GM21529 (cell line): ENCODE data around the gene CALU.
A peak's percentile ranks its signal among the peaks of the same experiment; 100 is the strongest.

Source experiments
- ATAC-seq: cut with Tn5 transposase; IDR thresholded peaks from one replicate; pipeline ENCODE4 v1.9.1; 2021; ENCODE audit not compliant: unreplicated experiment

Gene CALU

DNA sequence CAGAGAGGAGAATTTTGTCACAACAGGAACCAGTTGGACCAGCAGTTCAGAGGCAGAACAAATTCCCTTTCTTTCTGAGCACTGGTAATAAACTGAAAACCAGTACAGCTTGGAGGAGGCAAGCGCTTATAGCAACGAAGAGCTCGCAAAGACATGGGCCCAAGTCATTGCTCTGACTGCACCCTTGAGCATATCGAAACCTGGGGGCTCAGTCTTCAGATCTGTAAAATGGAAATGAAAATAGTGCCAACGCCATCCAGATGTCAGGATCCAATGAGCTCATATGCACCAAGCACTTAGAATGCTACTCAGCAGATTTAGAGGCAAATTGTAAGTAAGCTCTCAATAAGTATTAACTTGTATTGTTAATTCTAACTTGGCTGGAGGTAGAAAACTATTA, 14.4 kb upstream of the CALU start:
- no peak for ATAC-seq

DNA sequence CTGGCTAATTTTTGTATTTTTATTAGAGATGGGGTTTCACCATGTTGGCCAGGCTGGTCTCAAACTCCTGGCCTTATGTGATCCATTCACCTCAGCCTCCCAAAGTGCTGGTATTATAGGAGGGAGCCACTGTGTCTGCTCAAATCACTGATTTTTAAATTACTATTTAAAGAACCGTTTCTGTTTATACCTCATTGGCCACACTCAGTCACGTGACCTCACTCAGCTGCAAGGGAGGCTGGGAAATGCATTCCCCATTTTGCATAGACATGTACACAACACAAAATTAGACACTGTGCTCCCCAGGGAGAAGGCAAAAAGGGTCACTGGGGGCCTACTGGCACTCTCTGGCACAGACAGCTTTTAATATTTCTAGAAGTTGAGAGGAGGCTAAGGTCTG, 13.6 kb upstream of the CALU start:
- ATAC-seq, result no peak

GRCh38 chr7:128726059-128726736, 13.0 kb upstream of the CALU start:
- no peak for ATAC-seq

GRCh38 chr7:128726737-128727072, 12.5 kb upstream of the CALU start:
- ATAC-seq, result no peak

GRCh38 chr7:128727239-128727638, 11.9 kb upstream of the CALU start:
- no peak for ATAC-seq

GRCh38 chr7:128728598-128728997, 10.6 kb upstream of the CALU start:
- ATAC-seq, result no peak

- no peak for ATAC-seq
Observed at GRCh38 chr7:128729494-128729893, 9.7 kb upstream of the CALU start.

DNA sequence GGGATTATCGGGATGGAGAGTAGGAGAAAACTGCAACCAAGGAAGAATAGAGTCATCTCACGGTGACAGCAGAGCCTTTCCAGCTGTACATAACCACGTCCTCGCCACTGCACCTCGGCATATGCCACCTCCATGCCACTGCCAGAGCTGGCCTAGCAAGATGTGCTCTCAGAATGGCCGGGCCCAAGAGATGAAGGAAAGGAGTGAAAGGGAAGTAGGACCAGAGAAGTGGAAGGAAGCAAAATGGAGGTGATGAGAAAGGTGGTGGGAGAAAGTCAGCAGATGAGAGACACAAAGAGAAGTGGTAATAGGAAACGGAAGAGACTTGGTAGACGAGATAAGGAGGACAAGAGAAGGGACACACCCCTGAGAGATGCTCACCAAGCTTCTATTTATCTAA, 8.0 kb upstream of the CALU start:
- no peak for ATAC-seq

GRCh38 chr7:128732521-128733277, 6.5 kb upstream of the CALU start:
- ATAC-seq, result no peak

- no peak for ATAC-seq
Observed at GRCh38 chr7:128733278-128733645, 5.9 kb upstream of the CALU start.

DNA sequence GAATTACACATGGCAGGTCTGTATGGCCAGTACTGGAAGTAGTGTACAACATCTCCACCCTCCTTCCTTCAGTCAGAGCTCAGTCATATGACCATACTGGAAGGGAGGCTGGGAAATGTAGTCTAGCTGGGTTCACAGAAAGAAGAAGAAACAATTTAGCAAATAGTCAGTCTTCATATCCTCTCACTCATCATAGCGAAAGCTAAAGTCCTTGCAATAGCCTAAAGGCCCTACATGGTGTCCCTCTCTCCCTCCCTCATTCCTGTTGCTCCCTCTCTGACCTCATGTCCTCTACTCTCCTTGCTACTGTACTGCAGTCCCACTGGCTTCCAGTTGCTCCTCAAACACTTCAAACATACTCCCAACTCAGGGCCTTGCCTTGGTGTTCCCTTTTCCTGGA, 4.3 kb upstream of the CALU start:
- no peak for ATAC-seq

DNA sequence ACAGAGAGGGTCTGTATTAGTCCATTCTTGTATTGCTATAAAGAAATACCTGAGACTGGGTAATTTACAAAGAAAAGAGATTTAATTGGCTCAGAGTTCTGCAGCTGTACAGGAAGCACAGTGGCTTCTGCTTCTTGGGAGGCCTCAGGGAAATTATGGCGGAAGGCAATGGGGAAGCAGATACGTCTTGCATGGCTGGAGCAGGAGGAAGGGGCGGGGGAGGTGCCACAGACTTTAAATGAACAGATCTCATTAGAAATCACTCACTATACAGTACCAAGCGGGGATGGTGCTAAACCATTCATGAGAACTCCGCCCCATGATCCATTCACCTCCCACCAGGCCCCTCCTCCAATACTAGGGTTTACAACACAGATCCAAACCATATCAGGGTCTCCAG, 3.7 kb upstream of the CALU start:
- no peak for ATAC-seq

GRCh38 chr7:128737441-128737840, 1.7 kb upstream of the CALU start:
- ATAC-seq, result no peak

GRCh38 chr7:128737867-128738385, 1.2 kb upstream of the CALU start:
- no peak for ATAC-seq

DNA sequence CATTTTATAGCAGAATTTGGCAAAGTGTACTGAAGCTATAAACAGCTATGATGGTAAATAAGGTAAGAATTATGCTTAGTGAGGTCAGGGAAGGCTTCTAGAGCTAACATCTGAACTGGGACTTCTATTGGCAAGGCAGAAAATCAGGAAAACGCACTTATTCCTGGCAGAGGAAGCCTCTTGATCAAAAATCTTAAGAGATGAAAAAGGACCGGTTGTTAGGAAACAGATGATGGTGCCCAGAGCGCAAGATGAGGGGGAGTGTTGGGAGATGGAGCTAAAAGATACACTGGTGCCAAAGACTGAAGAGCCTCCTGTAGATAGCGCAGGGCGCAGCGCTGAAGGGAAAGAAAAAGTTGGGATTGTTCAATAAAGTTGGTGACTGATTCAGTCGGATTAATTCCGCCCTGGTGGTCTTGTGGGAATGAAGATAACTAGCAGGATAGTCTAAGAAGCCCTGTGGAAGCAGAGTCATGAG, 550 bp upstream of the CALU start:
- peak; percentile 0 for ATAC-seq

DNA sequence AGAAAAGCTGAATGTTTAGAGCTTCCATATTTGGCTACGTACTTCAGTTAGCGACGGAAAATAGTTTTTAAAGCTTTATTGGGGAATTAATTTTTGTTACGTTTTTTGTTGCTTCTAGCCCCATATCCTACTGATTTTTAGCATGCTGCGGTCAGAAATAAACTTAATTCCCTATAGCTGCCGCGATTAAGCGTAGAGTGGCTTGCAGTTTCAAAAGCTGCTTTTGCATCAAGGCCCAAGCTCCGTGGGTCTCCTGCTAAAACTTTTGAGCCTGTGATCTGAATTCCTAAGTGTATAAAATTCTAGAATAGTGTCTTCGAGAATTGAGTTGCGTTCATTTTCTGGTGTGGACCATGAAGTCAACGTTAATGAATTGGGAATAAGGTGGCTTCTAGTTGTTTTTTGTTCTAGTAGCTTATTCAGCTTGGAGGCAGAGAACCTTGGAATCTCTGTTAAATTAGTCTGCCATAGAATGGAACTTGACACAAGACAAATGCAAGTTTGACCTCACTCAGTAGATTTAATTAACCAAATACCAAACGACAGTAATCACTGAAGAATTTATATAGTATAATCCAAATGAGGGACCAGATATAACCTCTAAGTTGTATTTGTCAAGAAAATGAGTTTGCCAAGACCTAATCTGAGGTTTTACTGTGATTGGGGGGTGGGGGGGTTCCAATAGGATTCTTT, 977 bp downstream of the CALU start:
- no peak for ATAC-seq

DNA sequence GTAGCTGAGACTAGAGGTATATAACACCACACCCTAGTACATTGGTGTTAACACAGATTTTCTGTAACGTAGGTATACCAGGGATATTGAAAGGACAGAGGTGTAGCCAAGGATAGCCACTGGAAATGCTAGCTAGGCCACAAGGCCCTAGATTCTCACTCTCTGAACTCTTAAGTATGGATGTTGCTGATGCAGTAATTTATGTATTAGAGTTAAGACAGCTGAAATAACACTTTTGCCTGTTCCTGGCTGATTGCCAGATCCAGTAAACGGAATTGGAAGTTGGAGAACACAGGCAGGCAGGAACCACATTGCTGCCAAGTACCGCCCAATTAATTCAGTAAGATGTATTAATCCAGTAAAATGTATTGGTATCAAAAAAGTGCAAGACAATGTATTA, 1.8 kb downstream of the CALU start:
- no peak for ATAC-seq

GRCh38 chr7:128741491-128741890, 2.3 kb downstream of the CALU start:
- no peak for ATAC-seq

DNA sequence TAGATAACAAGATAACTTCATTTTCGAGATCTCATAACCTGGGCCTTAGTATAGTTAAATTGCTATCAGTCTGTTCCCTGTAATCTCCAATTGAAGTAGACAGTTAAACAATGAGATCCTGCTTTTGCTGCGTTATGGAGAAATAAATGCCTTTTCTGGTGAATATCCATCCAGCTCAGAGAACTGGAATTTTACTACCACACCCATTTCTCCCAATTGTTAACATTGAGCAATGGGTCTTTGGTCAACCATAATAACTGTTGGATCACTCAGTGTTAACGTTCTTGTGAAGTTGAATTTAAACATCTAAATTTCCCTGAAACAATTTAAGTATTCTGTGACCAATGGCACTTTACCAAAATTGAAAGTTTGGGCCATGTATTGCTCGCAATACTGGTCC, 3.0 kb downstream of the CALU start:
- no peak for ATAC-seq

DNA sequence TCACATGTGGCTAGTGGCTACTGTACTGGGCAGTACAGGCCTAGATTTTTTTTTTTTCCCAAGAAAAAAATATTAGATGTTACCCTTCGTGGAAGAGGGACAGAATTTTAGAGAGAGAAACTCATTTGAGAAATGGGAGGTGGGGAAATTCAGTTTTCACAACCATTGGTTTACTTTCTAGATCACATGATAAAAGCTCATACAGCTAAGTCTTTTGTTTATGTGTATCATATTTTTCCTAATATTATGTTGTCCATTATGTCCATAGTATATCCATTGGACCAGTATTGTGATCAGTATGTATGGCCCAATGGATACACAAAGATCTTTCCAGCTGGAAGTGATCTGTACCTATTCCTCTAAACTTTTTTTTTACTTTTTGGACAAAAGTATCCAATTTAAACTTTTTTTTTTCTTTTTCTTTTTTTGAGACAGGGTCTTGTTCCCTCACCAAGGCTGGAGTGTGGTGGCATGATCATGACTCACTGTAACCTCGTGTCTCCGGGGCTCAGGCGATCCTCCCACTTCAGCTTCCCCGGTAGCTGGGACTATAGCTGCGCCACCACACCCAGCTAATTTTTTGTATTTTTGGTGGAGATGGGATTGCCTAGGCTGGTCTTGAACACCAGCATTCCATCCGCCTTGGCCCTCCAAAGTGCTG, 4.1 kb downstream of the CALU start:
- no peak for ATAC-seq

- no peak for ATAC-seq
Observed at GRCh38 chr7:128744366-128744905, 5.3 kb downstream of the CALU start.
